Activated naive CD8-positive, alpha-beta T cell treated with anti-CD3 and anti-CD28 coated beads, Interleukin-2, amount 10 ng/mL, durations not matched to agents 7 days and 5 days (primary cell): Measurements from ENCODE around the gene PIP5KL1. TPM values are rescaled to one million over a fixed set of nuclear protein-coding genes. Genes with fewer than 3 reads are reported as not detected.
A peak's percentile ranks its signal among the peaks of the same experiment; 100 is the strongest.

Experiments used
- ATAC-seq: fragments of 150-1000 bp; cut with Tn5 transposase; one replicate; pipeline ENCODE4 v1.10.0; 2021; ENCODE audit warnings: low read depth, moderate library complexity
- POLR2A ChIA-PET: fragments of 350-600 bp; sonication (Branson Sonifier 250); formaldehyde crosslinking; loops from one replicate; lab custom pipeline; 2021; ENCODE audit warnings: antibody characterized with exemption; lab: Charles Lee
- DNase-seq: peaks from one replicate; pipeline ENCODE4 v3.0.0; 2021
- H3K27ac Mint-ChIP-seq: one replicate; pipeline ENCODE4 v1.8.0; 2022; ENCODE audit warnings: mild to moderate bottlenecking, mixed read lengths
- H3K27me3 Mint-ChIP-seq: one replicate; pipeline ENCODE4 v1.8.0; 2022; ENCODE audit warnings: mild to moderate bottlenecking, moderate library complexity, mixed read lengths
- H3K36me3 Mint-ChIP-seq: one replicate; pipeline ENCODE4 v1.8.0; 2021; ENCODE audit warnings: mild to moderate bottlenecking, mixed read lengths
- H3K4me1 Mint-ChIP-seq: one replicate; pipeline ENCODE4 v1.8.0; 2021; ENCODE audit warnings: mixed read lengths
- H3K4me3 Mint-ChIP-seq: one replicate; pipeline ENCODE4 v1.8.0; 2022; ENCODE audit warnings: mild to moderate bottlenecking, moderate library complexity, mixed read lengths
- H3K9me3 Mint-ChIP-seq: one replicate; pipeline ENCODE4 v1.8.0; 2021; ENCODE audit warnings: mixed read lengths
- total RNA-seq, 2 experiments: library from RNA; stranded (reverse); gene quantifications; one replicate each; pipeline ENCODE4 v1.2.3, GENCODE V29; 2021

Gene PIP5KL1
- total RNA-seq, 2 experiments from 2014 or later = 1.5 to 1.9 TPM

GRCh38 chr9:127974001-127974768 is 43.6 kb upstream of the PIP5KL1 start:
- Mint-ChIP-seq H3K27ac (peak overlapping the region; percentile 100), H3K36me3 (peaks cover 52% of the 10 kb centered on the region), H3K27me3 (no peaks in the 10 kb centered on the region), H3K4me3 (peak overlapping the region; percentile 92), H3K4me1 (peaks cover 72% of the 10 kb centered on the region), H3K9me3 (no peaks in the 10 kb centered on the region)
- POLR2A ChIA-PET = interaction anchor here (0.5 to 18.2 kb wide), 6 partner anchors 11 to 1835 kb away, joined by 3 to 389 read pairs (median 3); no protein-coding TSS in a partner anchor
- DNase-seq (peak; percentile 36), ATAC-seq (no peak)

DNA sequence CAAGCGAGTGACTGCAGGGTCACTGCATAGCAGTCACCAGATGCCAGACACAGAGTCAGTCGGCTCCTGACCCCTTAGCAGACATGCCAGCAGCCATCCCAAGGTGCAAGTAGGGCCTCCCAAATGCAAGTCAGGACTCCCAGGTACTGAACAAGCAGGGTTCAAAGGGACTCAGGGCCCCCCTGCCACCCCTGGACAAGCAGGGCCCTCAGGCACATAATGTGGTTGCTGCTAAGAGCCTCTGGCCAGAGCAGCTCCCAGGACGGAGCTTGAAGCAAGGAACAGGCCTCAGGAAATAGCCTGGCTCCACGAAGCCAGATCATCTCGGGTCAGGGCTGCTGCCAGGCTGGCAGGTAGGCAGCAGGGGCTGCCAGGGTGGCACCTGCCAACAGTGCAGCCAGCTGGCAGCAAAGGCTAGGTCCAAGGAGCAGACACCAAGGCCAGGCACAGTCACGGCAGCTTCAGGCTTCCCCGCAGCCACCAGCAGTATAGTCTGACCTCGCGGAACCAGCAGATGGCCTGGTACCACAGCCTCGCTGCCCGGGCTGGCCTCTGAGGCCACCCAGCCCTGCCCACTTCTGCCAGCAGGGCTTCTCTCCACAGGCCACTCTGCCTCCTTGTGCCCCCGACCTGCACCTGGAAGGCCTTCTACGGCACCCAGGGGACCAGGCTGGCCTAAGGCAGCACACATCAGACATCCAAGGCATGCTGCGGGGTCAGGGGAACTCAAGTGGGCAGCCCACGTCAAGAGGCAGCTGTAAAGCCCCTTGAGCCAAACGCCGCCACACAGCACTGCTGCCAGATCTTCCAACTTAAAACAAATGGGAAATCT is 42.8 kb upstream of the PIP5KL1 start:
- ATAC-seq (no peak), DNase-seq (peak; percentile 37)
- Mint-ChIP-seq H3K27ac (peak overlapping the region; percentile 100), H3K4me1 (peaks cover 80% of the 10 kb centered on the region), H3K27me3 (no peaks in the 10 kb centered on the region), H3K9me3 (no peaks in the 10 kb centered on the region), H3K4me3 (peak overlapping the region; percentile 92), H3K36me3 (peaks cover 53% of the 10 kb centered on the region)
- POLR2A ChIA-PET = interaction anchor here (0.5 to 18.2 kb wide), 10 partner anchors 8 to 1836 kb away, joined by 3 to 389 read pairs (median 4); partner anchors contain the start of genes EEIG1, NAIF1 and SLC25A25

DNA sequence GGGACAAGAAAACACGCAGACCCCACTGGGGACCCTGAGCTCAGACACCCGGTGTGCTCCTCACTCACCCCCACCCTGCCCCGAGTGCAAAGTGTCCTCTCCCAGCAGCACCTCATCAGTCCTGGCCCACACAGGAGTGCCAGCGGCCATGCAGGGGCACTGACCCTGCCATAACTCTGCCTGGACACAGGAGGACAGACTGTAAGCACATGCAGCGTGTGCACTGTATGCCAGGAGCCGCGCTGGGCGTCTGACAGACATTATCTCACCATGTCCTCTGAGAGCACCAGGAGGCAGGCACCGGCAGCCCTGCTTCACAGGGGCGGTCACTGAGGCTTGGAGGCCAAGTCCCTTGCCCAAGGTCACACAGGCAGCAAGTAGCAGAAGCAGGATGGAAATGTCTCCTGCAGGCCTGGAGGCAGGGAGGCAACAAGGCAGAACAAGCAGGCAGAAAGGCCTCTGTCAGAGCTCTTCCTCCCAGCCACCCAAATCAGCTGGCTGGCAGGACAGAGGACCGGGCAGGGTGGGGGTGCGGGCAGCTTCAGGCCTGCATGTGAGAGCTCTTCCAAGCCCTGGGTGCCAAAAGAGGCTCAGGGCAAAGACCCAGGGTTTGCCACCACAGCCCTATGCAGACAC is 41.8 kb upstream of the PIP5KL1 start:
- POLR2A ChIA-PET = interaction anchor here (1.0 to 18.2 kb wide), 8 partner anchors 9 to 193 kb away, joined by 3 to 389 read pairs (median 6); partner anchors contain the start of genes EEIG1, NAIF1 and SLC25A25
- peak; percentile 54 for DNase-seq
- Mint-ChIP-seq H3K4me3 (peak overlapping the region; percentile 92), H3K4me1 (peaks cover 88% of the 10 kb centered on the region), H3K36me3 (peaks cover 46% of the 10 kb centered on the region), H3K9me3 (no peaks in the 10 kb centered on the region), H3K27me3 (no peaks in the 10 kb centered on the region), H3K27ac (peak overlapping the region; percentile 100)
- ATAC-seq = no peak

DNA sequence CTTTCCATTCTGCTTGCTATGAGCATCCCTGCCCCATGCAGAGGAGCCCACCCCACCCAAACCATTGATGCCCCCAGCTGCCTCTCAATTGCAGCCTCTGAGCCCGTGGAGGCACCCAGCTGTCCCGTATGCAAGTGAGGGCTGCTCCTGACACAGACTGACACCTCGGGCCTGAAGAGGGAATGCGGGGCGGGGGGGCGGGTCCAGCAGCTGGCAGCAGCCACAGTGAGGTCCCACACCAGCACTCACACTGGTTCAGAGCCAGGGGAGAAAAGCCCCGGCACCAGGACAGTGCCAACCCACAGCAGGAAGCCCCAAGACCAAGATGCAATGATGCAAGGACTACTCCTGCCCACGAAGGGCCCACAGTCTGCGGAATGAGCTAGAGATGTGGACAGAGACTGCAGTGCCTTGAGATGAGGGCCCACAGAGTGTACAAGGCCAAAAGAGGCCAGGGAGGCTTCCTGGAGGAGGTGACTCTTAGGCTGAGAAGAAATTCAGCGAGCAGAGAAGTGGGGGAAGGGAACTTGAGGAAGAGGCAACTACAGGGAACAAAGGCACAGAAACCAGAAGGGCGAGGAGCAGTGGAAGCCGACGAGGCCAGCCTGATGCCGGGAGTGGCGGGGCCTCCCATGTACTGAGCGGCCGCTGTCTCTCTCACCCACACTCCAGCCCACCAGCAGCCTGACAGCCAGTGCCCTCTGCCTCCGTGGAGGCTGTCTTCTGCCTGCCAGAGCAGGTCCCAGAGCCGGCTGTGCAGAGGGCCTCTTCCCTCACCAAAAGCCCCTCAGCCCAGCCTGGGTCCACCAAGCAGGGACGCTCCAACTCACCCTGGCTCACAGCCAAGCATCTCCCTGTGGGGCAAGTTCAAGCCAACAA is 41.0 kb upstream of the PIP5KL1 start:
- POLR2A ChIA-PET = interaction anchor here (0.6 to 18.2 kb wide), 8 partner anchors 9 to 193 kb away, joined by 3 to 389 read pairs (median 3); partner anchors contain the start of genes EEIG1 and NAIF1
- no peaks in the 10 kb centered on the region for H3K27me3 Mint-ChIP-seq
- H3K9me3 Mint-ChIP-seq = no peaks in the 10 kb centered on the region
- ATAC-seq (peak; percentile 12), DNase-seq (peak; percentile 62)
- H3K27ac Mint-ChIP-seq = peak overlapping the region; percentile 100
- H3K36me3 Mint-ChIP-seq = peaks cover 42% of the 10 kb centered on the region
- peaks cover 94% of the 10 kb centered on the region for H3K4me1 Mint-ChIP-seq
- peak overlapping the region; percentile 92 for H3K4me3 Mint-ChIP-seq

DNA sequence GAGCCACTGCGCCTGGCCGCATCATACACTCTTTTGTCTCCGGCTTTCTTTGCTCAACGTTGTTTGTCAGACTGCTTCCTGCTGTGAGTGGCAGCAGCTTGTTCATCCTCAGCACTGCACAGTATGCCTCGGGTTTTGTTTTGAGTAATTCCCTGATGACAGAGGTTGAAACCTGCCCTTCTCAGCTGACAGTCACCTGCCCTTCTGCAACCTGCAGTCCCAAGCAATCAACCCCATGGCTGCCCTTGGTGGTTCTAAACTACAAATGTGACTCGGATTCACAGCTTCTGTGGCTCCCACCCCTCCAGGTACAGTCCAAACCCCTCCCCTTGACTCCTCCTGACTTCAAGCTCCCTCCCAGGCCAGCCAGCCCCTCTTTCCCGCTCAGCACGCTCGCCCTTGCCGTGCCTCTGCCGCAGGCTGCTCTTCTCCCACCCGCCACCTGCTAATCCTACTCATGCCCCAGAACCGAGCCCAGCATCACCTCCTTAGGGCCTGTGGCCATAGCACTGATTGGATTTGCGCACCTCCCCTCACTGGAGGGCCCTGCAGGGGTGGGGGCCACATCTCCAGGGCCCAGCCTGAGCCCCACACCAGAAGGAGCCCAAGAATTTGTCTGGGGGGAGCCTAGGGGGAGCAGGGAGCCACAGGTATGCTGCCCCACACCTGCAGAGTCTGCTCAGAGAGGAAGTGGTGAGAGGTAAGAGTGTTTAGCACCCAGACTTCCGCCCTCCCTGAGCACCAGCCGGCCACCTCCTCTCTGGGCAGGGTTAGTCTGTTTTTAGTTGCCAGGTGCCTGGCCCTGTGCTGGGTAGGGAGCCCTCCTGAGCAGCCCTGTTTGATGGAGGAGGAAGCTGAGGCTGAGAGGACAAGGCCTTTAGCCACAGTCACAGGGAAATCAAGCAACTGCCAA is 40.1 kb upstream of the PIP5KL1 start:
- H3K4me1 Mint-ChIP-seq = peaks cover 90% of the 10 kb centered on the region
- H3K9me3 Mint-ChIP-seq = no peaks in the 10 kb centered on the region
- peak; percentile 70 for DNase-seq
- H3K27ac Mint-ChIP-seq = peak overlapping the region; percentile 100
- H3K36me3 Mint-ChIP-seq = peaks cover 34% of the 10 kb centered on the region
- peak overlapping the region; percentile 92 for H3K4me3 Mint-ChIP-seq
- no peaks in the 10 kb centered on the region for H3K27me3 Mint-ChIP-seq
- POLR2A ChIA-PET = interaction anchor here (0.6 to 18.2 kb wide), 14 partner anchors 9 to 192 kb away, joined by 3 to 389 read pairs (median 3); partner anchors contain the start of genes DPM2, EEIG1 and NAIF1
- peak; percentile 71 for ATAC-seq

GRCh38 chr9:127968700-127969383 is 38.3 kb upstream of the PIP5KL1 start:
- POLR2A ChIA-PET = interaction anchor here (0.6 to 18.2 kb wide), 3 partner anchors 12 to 59 kb away, joined by 3 to 389 read pairs (median 70); partner anchors contain the start of gene EEIG1
- Mint-ChIP-seq H3K9me3 (no peaks in the 10 kb centered on the region), H3K4me3 (peak overlapping the region; percentile 92), H3K27me3 (no peaks in the 10 kb centered on the region), H3K36me3 (peaks cover 25% of the 10 kb centered on the region), H3K27ac (peak overlapping the region; percentile 100), H3K4me1 (peaks cover 89% of the 10 kb centered on the region)
- ATAC-seq (no peak), DNase-seq (no peak)

GRCh38 chr9:127968042-127968441 is 37.5 kb upstream of the PIP5KL1 start:
- ATAC-seq (no peak), DNase-seq (peak; percentile 33)
- H3K27ac Mint-ChIP-seq = peak overlapping the region; percentile 100
- peak overlapping the region; percentile 92 for H3K4me3 Mint-ChIP-seq
- peaks cover 89% of the 10 kb centered on the region for H3K4me1 Mint-ChIP-seq
- H3K36me3 Mint-ChIP-seq = peaks cover 25% of the 10 kb centered on the region
- POLR2A ChIA-PET = interaction anchor here (0.6 to 18.2 kb wide), 5 partner anchors 11 to 145 kb away, joined by 3 to 389 read pairs (median 3); no protein-coding TSS in a partner anchor
- no peaks in the 10 kb centered on the region for H3K27me3 Mint-ChIP-seq
- no peaks in the 10 kb centered on the region for H3K9me3 Mint-ChIP-seq

DNA sequence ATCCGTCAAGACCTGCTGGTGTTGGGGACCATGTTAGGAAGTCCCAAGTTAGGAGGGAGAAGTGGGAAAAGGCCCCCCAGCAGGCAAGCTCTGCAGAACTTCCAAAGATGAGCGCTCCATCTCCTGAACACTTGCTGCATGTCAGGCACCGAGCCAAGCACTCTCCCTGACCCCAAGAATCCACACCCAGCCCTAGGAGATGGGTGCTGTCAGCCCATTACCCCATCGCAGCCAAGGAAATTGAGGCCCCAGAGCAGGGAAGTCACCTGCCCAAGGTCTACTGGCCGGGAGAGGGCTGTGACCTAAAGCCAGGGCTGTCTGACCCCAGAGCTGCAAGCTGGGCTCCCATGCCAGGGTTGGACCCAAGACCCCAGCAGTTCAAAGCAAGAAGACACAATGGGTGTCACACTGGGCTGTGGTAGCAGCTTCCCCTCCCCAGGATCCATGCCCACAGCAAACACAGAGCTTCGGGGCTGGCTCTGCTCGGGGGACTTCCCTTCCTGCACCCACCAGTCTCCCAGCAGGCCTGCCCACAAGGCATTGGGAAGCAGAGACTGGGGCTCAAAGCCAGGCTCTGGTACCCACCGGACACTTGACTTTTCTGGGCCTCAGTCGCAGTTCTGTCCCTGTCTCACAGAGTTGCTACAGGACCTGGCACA is 36.7 kb upstream of the PIP5KL1 start:
- POLR2A ChIA-PET = interaction anchor here (0.6 to 18.2 kb wide), 5 partner anchors 8 to 127 kb away, joined by 3 to 389 read pairs (median 3); no protein-coding TSS in a partner anchor
- Mint-ChIP-seq H3K4me3 (peak overlapping the region; percentile 92), H3K36me3 (peaks cover 22% of the 10 kb centered on the region)

GRCh38 chr9:127966416-127967150 is 36.0 kb upstream of the PIP5KL1 start:
- Mint-ChIP-seq H3K27ac (peak overlapping the region; percentile 100), H3K9me3 (no peaks in the 10 kb centered on the region), H3K4me3 (peak overlapping the region; percentile 92), H3K36me3 (peaks cover 22% of the 10 kb centered on the region), H3K4me1 (peaks cover 89% of the 10 kb centered on the region), H3K27me3 (no peaks in the 10 kb centered on the region)
- ATAC-seq (no peak), DNase-seq (no peak)
- POLR2A ChIA-PET = interaction anchor here (0.6 to 18.2 kb wide), 7 partner anchors 9 to 148 kb away, joined by 3 to 389 read pairs (median 3); no protein-coding TSS in a partner anchor

More for the DNA sequence above, 36.7 kb upstream of the PIP5KL1 start:
- DNase-seq = peak; percentile 39
- Mint-ChIP-seq H3K27me3 (no peaks in the 10 kb centered on the region), H3K9me3 (no peaks in the 10 kb centered on the region), H3K4me1 (peaks cover 88% of the 10 kb centered on the region), H3K27ac (peak overlapping the region; percentile 100)
- ATAC-seq = no peak
